Measurements from ENCODE around the gene SLC2A1. TPM values are rescaled to one million over a fixed set of nuclear protein-coding genes. Genes with fewer than 3 reads are reported as not detected.
A peak's percentile ranks its signal among the peaks of the same experiment; 100 is the strongest.

SLC2A1 gene
- total and polyA plus RNA-seq, 9 of the 15 experiments (the other 6 are each of a cell fraction or from before 2014, with no cell fraction given), result 12.6 to 153 (median 48.0) TPM

GRCh38 chr1:42962641-42963377 is 4.1 kb upstream of the SLC2A1 start (continued):
- peak; percentile 97 for TF ChIP-seq POLR2AphosphoS5 (IDR thresholded peaks at IDR 0.05; ENCODE audit: control insufficient read depth, insufficient read depth, low read depth, low read length)
- no peak for TF ChIP-seq POLR2A (conservative IDR thresholded peaks at IDR 0.05)
- TF ChIP-seq NKRF (IDR thresholded peaks at IDR 0.05; ENCODE audit: borderline replicate concordance), result no peak
- no peak for TF ChIP-seq YBX1 (IDR thresholded peaks at IDR 0.05)
- TF ChIP-seq HMG20B (CRISPR knock-in tag; IDR thresholded peaks at IDR 0.05), result no peak
- no peak for TF ChIP-seq CBX3 (IDR thresholded peaks at IDR 0.05; ENCODE audit: borderline replicate concordance in 1 of 2, low read length in 2 of 2)
- no peak for TF ChIP-seq ZZZ3 (IDR thresholded peaks at IDR 0.05)
- peak; percentile 44 for TF ChIP-seq TAF1 (IDR thresholded peaks at IDR 0.05; ENCODE audit: control insufficient read depth, extremely low read depth, insufficient read depth, low read length, severe bottlenecking)
- no peak for TF ChIP-seq HMG20A (CRISPR knock-in tag; conservative IDR thresholded peaks at IDR 0.05)
- TF ChIP-seq ZEB2 (IDR thresholded peaks at IDR 0.05), result peak; percentile 95
- no peak for TF ChIP-seq ZSCAN29 (IDR thresholded peaks at IDR 0.05)
- TF ChIP-seq MXD1 (CRISPR knock-in tag; IDR thresholded peaks at IDR 0.05; ENCODE audit: borderline replicate concordance, poor library complexity, severe bottlenecking), result no peak
- TF ChIP-seq ARNT (IDR thresholded peaks at IDR 0.05), result peak in 1 of 2 experiments; percentile 87; a peak in 2 of 4 replicates
- TF ChIP-seq CLOCK (CRISPR knock-in tag; IDR thresholded peaks at IDR 0.05; ENCODE audit: borderline replicate concordance), result no peak; the same call in 1 of the 2 replicates
- TF ChIP-seq ETS1 (conservative IDR thresholded peaks at IDR 0.05; ENCODE audit: control insufficient read depth, low read depth, low read length), result peak; percentile 79
- no peak for TF ChIP-seq ZHX1 (conservative IDR thresholded peaks at IDR 0.05; ENCODE audit: low read length)
- TF ChIP-seq MAZ (CRISPR knock-in tag; conservative IDR thresholded peaks at IDR 0.05 in 1 of 2, IDR thresholded peaks at IDR 0.05 in 1 of 2), result no peak
- TF ChIP-seq NR3C1 (CRISPR knock-in tag; IDR thresholded peaks at IDR 0.05), result no peak
- no peak for TF ChIP-seq HDGF (IDR thresholded peaks at IDR 0.05)
